Measurements from ENCODE around the gene PPP1R3E.

PPP1R3E gene

DNA sequence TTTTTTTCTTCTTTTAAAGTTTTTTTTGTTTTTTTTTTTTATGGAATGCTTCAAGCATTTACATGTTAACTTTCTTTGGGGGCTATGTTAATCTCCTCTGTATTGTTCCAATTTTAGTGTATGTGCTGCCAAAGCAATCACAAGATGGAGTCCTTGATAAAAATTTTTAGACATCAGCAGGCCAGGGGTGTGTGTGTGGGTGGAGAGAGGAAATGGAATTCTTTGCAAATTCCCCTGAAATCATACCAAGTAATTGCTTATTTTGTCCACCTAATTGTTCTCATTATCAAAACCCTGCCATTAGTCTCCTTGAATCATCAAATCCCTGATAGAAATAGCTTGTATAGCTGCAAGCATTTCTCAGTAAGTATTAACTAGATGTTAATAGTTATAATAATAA is 43.2 kb downstream of the PPP1R3E start:
- TF ChIP-seq, protein P1, sequence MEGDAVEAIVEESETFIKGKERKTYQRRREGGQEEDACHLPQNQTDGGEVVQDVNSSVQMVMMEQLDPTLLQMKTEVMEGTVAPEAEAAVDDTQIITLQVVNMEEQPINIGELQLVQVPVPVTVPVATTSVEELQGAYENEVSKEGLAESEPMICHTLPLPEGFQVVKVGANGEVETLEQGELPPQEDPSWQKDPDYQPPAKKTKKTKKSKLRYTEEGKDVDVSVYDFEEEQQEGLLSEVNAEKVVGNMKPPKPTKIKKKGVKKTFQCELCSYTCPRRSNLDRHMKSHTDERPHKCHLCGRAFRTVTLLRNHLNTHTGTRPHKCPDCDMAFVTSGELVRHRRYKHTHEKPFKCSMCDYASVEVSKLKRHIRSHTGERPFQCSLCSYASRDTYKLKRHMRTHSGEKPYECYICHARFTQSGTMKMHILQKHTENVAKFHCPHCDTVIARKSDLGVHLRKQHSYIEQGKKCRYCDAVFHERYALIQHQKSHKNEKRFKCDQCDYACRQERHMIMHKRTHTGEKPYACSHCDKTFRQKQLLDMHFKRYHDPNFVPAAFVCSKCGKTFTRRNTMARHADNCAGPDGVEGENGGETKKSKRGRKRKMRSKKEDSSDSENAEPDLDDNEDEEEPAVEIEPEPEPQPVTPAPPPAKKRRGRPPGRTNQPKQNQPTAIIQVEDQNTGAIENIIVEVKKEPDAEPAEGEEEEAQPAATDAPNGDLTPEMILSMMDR (conservative IDR thresholded peaks at IDR 0.05) = no peak
- no peak overlapping the region for H3K27ac ChIP-seq

DNA sequence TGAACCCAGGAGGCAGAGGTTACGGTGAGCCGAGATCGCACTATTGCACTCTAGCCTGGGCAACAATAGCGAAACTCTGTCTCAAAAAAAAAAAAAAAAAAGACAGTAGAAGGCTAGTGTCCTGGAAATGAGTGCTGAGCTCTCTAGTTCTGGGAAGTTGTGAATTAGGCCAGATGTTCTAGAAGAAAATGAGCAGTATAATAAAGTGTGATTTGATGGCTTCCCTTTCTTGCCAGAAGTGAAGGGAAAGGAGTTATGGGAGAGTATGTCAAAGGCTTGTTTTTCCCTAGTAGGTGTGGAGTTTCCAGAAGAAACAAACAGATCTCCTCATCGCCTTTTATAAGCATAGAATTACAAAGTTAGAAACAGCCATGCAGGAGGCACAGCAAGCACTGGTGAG is 44.4 kb downstream of the PPP1R3E start:
- TF ChIP-seq, protein P1 (conservative IDR thresholded peaks at IDR 0.05) = no peak
- H3K27ac ChIP-seq = no peak overlapping the region

DNA sequence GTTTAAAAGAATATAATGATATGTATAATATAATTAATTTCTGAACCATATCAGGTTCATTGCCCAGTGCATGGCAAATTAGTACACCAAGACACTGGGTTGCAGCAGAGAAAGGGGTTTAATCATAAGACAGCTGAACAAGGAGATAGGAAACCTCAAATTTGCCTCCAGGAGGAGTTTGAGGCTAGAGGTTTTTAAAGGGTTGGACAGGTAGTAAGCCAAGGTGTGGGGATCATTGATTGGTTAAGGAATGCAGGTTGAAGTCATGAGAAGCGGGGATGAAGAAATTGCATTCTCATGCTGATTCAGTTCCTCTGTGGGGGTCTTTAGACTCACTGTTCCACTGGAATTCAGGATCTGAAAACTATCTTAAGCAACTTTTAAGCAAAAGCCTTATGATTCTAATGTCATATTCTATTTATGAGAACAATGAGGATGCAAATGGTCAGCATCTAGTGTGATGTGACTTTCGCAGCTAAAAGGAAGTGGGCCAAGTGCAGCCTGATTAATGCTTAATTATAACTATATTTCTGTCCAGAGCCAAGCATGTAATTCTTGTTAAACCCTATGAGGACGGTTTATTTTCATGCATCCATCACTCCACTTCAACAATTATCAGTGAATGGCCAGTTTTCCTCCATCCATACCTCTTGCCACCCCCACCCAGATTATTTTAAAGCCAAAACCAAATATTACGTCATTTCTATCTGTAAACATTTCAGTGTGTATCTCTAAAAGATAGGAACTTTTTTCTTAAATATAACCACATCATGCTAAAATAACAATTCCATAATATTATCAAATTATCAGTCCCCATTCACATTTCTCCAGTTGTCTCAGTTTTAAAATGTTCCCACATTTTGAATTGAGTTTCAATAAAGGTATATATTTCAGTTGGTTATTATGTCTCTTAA is 50.0 kb downstream of the PPP1R3E start:
- TF ChIP-seq, protein P1 (conservative IDR thresholded peaks at IDR 0.05) = no peak
- no peak overlapping the region for H3K27ac ChIP-seq

DNA sequence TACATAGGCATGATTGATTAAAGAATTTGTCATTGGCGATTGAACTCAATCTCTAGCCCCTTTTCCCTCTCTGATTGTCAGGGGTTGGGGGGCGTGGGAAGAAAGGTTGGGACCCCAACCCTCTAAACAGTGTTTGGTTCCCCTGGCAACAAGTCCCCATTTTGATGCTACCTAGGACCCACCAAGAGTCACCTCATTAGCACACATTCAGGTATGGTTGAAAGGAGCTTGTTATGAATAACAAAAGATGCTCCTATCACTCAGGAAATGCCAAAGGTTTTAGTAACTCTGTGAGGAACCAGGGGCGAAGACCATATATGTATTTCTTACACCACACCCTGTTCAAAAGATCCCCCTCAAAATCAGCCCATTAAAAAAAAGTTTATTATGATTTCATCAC is 50.7 kb downstream of the PPP1R3E start:
- TF ChIP-seq, protein P1 (conservative IDR thresholded peaks at IDR 0.05) = no peak
- no peak overlapping the region for H3K27ac ChIP-seq

DNA sequence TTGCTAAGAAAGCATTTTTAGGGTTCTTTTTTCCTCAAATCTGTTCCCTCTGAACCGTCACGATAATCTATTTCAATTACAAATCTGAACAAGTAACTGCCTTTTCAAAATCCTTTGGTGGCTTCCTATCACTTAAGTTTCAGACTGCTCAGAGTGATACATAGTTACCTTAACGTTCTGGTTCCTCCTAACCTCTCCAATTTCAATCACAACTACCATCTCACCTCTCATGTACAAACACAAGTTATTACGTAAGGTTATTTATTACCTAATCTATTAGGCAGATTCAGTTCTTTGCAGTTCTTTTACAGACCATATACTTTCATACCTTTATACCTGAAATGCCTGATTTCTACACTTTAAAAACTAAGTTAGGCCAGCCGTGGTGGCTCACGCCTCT is 52.8 kb downstream of the PPP1R3E start:
- TF ChIP-seq, protein P1 (conservative IDR thresholded peaks at IDR 0.05) = no peak
- no peak overlapping the region for H3K27ac ChIP-seq

DNA sequence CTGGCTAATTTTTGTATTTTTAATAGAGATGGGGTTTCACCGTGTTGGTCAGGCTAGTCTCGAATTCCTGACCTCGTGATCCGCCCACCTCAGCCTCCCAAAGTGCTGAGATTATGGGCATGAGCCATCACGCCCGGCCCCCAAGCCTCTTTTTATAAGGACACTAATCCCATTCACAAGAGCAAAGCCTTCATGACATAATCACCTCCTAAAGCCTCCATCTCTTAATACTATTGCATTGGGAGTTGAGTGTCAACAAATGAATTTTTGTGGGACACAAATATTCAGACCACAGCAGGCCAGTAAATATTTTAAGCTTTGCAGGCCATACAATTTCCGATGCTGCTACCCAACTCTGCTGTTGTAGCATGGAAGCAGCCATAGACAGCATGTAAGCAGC is 54.1 kb downstream of the PPP1R3E start:
- no peak overlapping the region for H3K27ac ChIP-seq
- TF ChIP-seq, protein P1 (conservative IDR thresholded peaks at IDR 0.05) = no peak
